ENCODE data around the gene PPIC.
"Not testable (repeated sequence)": the region's sequence is repeated elsewhere in the genome, so short reads cannot be mapped to it uniquely, and the experiment has no call there.

PPIC gene

DNA sequence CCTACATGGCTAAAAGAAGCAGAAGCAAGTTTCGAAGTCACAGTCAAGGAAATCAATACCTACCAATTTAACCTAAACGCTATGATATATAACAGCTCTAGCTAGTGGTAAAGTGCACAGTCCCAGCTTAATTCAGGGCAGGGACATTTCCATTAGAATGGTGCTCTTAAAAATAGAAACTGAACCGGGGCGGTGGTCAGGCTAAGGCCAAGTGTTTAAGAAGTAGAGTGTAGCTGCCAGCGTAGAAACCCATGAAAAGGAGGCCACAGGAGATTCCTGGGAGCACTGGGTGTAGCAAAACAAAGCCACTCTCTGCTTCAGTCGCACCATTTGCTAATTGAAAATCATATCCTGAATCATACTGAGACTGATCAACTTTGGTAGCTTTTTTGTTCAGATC is 28.8 kb downstream of the PPIC start:
- DNase-seq (ENCODE audit: low spot score), result no peak

DNA sequence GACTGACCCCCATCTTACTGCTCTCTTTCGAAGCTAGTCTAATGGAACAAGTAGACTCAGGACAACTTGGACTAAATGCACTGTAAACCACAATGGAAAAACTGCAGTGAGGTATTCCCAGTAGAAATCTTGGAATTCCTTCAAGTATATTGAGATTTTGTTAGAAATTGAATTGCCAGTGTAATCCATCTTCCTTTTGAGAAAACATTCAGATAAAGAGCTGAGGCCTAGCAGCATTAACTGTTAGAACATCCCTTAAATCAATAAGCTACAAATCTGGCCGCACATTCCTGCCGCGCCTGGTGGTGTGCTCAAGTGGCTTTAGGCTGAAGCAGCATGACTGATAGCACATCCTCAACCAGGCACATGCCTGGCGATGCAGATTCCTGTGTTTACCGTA is 29.3 kb downstream of the PPIC start:
- no peak for DNase-seq (ENCODE audit: low spot score)

DNA sequence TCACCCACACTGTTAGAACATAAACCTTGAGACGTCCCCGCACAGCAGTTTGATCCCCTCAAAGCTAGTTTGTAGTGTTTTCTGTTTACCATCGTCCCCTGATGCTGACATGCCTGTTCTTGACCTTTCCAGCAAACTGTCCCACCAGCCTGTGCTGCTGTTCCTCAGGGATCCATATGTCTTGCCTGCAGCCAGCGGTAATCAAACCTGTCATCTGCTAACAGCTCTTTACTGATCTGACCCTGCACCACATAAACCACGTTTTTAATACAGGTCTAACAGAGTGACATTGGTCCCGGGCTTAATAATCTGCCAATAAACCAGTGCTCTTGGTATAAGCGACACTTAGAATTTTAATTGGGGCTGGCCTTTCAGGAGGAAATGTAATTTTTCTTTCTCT is 34.7 kb downstream of the PPIC start:
- no peak for DNase-seq (ENCODE audit: low spot score)

DNA sequence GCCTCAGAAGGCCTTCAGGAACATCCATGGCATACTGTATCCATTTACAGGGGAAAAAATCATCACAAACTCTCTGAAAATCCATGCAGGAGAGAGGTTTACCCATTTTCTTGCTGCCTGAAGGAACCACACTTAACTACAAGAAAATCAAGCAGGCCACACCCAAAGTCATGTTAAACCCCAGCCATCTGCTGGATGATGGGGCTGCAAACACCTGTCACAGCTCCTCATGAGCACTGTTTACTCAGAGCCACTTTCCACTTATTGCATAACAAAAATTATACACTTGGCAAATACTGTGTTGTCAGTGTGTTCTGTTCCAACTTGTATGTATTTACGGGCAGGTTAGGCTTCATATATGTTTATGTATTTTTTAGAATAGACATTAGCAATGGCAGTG is 35.8 kb downstream of the PPIC start:
- DNase-seq (ENCODE audit: low spot score), result no peak

DNA sequence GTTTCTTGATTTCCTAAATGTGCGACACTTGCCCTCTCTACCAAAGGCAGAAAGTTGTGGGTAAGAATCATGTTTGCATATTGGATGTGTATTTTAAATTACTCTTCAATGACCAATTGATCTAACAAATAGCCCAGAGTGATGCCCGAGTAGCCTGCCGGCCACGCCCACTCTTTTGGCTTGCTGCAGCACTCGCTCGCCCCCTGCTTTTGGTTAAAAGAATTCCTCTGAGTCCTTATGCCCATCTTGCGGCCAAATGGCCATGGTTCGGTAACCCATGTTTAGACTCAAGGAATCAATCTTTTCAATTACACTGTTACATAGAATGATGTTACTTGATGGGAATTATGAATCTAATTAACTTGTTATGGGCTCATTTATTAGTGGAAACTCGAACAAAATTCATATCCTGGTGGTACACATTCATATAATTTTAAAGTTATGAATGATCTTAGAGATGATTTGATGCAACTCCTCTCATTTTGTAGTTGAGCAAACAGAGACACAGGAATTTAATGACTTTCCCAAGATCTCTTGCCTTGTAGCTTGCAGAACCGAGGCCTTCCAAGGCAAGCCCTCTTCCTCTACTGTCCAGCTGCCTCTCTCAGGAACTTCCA is 36.5 kb downstream of the PPIC start:
- peak; percentile 71 for DNase-seq (ENCODE audit: low spot score)

DNA sequence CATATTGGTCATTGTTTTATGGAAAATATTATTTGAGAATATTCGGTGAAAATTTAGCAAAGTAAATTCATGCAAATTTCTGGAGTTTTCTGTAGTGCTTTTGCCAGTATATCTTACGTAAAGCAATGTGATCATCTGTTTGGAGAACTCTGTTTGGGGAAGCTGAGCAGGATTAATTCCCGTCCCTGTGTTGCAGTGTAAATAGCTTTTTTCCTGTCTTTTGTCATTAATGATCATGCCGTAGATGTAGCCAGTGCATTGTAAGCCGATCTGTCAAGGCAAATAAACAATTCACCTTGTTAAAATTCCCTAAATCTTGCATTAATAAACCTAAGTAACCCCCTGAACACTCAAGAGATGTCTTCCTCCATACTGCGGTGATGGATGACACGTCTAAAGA is 39.2 kb downstream of the PPIC start:
- DNase-seq (ENCODE audit: low spot score), result no peak

DNA sequence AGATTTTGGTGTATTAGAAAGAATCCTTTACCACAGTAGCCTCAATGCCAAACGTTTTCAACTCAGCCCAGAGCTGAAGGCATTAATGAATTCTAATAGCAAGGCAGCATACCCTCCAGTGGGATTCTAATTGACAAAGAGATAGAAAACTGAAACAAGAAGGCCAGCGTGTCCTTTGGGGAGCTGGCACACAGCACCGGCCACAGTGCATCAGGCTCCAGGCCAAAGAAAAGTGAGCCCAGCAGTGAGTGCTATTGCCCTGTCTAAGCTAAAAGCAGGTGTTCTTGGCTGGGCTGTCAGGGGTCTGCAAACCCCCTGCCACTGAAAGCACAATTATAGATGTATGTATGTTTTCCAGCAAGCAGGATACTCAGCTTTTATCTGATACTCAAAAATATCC is 40.4 kb downstream of the PPIC start:
- DNase-seq (ENCODE audit: low spot score), result no peak

DNA sequence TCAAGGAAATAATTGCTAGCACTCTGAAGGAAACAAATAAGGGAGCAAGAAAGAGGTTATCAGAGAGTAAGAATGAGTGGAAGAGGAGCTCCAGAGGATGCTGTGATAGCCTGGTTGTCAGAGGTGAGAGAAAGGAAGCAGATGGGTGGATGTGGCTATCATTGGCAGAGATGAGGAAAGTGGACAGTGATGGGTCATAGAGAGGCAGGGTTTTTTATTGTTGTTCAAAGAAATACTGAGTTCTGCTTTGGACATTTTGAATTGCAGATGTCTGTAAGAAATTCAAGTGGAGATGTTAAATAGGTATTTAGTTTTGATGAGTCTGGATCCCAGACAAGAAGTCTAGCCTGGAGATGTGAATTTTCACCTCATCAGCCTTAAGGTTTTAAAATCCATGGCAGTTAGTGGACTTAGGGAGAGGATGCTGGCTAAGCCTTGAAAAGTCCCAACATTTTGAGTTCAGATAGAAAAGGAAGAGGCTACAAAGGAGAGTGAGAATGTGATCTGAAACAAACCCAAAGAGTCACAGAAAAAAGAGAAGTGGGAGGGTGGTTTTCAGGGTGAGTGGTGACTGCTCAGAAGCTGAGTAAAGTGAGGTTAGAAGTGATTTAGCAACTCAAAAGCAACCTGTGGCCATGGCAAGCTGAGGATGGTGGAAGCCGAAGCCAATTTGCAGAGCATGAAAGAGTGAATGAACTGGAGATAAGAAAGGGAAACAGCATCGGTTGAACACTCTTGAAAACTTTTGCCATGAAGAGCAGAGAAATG is 50.4 kb downstream of the PPIC start:
- no peak for DNase-seq (ENCODE audit: low spot score)

DNA sequence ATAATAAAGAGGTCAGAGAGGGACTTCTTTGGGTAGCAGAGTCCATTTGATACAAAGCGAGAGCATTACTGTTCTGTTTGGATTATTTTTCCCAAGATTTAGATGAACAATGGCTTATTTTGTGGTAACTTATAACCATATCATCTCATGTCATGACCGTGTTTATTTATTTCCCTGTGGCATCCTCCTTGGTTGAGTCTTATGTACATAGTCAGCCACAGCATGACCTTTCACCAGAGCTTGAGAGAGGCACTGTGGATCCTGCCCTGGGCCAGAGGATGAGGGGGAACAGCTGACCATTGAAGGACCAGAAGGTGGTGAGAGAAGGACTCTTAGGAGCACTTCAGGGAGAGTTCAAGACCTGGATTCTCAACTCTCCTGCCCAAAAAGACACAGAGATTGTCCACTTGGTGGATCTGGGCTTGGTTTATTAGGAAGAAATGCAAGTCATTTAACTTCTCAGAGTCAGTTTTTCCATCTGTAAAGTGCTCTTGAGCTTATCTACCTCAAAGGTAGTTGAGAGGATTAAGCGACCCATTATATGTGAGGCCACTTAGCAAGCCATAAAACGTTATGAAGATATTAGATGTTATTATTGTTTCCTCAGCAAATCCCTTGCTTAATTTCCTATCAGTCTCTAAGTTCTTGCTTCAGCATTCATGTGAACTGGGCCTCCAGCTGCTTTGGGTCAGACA is 51.4 kb downstream of the PPIC start:
- DNase-seq (ENCODE audit: low spot score), result no peak

DNA sequence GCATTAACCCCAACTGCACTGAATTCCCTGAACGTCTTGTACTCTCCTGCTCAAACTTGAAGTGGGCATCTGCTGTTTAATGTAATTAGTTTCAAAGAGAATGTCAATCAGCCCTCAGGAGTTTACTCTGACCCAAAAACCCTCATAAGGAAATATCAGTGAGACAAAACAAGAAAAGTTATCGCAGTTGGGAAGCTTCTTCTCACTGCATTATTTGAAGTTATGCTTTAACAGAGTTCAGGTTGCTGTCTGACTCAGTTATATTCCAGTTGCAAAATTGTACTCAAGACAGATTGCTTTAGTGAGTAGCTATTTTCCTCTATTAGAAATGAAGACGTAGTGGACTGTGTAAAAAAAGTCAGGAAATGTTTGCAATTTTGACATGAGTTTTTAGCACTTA is 52.1 kb downstream of the PPIC start:
- no peak for DNase-seq (ENCODE audit: low spot score)

DNA sequence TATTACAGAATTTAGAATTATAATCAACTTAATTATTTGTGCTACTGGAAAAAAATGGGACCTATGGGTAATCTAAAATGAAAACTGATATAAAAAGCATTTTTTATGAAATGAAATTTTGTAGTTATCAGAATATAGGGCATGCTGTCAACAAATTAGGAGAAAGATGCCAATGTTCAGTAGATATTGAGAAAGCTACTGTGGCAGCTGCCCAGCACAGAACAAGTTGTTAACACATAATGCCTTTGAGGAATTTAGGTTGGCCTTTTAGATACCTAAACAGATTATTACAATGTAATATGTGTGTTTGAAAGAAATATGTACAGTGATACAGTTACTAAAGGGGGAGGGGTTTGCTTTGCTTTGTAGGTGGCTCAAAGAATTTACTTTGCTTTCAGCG is 54.1 kb downstream of the PPIC start:
- DNase-seq (ENCODE audit: low spot score), result no peak

DNA sequence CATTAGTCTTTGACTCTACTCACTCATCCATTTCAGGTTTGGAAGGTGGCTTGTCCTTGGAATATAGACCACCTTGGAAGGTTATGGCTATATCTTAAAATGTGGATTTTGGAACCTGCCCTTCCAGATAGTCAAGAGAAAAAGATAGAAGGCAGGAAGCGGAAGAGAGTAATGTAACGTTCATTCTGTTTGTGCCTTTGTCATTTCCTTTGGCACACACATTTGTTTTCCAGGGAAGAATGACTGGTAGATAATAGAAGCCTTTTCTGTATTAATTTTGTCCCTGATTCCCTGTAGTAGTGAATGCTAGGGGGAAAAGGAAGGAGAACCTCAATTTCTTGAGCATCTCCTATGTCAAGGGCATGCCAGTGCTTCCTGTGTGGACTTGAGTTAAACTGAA is 54.7 kb downstream of the PPIC start:
- no peak for DNase-seq (ENCODE audit: low spot score)

DNA sequence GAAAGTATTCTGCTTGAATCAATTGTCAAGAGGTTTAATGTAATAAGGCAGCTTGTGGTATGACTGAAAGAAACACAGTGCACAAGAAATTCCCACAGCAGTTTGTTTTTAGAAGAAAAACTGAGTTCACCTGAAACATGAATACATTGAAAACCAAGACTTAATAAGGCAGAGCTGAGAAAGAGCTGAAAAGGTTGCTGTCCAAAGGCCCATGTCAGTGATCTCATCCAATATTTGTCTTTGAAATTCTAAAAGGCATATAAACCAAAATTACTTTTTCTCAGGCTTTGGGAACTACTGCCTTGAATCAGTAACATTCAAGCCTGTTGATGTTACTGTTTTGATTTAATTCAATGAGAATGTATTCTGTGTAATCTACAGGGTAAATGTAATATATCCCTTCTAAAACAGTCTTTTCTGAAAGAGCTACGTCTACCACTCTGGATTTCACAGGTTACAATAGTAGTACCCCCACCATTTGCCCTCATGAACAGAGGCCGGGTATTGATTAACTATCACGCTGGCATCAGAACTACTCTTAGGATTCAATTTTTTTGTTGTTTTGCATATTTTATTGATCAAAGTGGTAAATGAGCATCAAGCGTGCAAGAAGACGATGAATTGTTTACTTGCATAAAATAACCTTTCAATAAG is 57.8 kb downstream of the PPIC start:
- DNase-seq (ENCODE audit: low spot score), result no peak

DNA sequence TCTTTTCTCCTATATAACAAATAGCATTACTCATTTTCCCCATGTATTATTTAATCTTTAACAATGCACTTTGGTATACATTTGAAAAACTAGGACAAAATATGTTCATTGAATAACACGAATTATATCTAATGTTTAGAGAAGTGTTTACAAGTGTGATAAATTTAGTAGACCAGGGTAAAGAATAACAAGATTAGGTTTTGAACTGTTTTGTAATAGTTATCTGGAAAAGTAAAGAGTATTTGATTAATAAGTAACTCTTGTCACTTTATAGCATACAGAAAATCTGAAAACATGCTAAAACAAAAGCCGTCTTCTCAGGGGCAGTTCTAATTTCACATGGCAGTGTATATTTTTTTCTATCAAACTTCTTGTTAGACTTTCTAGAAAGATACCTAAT is 58.5 kb downstream of the PPIC start:
- DNase-seq (ENCODE audit: low spot score), result no peak

DNA sequence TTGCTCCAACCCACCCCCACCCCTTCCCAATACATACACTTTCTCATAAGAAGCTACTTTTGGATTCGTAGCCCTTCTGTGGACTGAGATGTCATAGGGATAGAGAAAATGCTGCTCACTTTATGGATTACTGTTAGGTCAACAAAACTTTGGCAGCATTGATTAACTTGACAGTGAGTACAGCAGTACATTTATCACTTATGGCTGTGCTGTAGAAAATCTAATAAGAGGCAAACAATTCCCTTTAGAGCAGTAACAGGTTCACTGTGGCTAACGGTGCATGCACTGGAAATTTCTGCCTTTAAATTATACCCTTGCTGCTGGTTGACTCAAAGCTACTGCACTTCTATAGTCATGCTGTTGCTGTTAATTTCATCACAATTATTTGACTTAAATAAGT is 59.2 kb downstream of the PPIC start:
- no peak for DNase-seq (ENCODE audit: low spot score)

DNA sequence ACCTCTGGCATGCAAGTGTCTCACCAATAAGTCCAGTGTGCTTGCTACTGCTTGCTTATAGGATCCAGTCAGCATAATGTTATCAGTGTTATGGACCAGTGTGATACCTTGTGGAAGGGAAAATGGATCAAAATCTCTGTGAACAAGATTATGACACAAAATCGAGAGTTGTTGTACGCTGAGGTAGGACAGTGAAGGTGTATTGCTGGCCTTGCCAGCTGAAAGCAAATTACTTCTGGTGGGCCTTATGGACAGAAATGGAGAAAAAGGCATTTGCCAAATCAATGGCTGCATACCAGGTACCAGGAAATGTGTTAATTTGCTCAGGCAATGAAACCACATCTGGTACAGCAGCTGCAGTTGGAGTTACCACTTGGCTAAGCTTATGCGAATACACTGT is 62.3 kb downstream of the PPIC start:
- DNase-seq (ENCODE audit: low spot score), result not testable (repeated sequence)

DNA sequence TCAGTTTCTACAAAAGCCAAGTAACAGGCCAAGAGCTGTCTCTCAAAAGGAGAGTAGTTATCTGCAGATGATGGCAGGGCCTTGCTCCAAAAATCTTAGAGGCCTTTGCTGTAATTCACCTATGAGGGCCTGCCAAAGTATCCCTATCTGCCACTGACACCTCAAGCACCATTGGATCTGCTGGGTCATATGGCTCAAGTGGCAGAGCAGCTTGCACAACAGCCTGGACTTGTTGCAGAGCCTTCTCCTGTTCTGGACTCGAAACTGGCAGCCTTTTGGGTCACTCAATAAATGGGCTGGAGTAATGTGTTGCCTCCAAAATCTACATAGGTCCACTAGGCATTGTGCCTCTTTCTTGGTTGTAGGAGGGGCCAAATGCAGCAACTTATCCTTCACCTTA is 62.8 kb downstream of the PPIC start:
- DNase-seq (ENCODE audit: low spot score), result not testable (repeated sequence)

Measured in iPS-NIHi11 (cell line).